ENCODE measurements around the gene CBX7.
"Not testable (repeated sequence)": the region's sequence is repeated elsewhere in the genome, so short reads cannot be mapped to it uniquely, and the experiment has no call there.

DNA sequence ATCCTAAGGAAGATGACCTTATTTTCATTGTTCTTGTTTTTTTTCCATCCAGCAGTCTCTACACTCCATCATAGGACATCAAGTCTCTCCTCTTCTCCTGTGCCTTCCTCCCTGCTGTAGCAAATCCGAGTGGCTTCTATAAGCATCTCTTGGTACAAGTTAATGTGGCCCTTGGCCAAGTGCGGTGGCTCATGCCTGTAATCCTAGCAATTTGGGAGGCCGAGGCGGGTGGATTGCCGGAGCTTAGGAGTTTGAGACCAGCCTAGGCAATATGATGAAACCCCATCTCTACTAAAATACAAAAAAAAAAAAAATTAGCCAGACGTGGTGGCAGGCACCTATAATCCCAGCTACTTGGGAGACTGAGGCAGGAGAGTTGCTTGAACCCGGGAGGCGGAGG lies 3.6 kb upstream of the CBX7 start:
- not testable (repeated sequence) for TF ChIP-seq POLR2AphosphoS5 (IDR thresholded peaks at IDR 0.05; ENCODE audit: low read depth, low read length); CTCF (IDR thresholded peaks at IDR 0.05; ENCODE audit: control extremely low read depth in 1 of 3, insufficient read depth in 1 of 3, low read depth in 1 of 3, low read length in 3 of 3); SIN3A (conservative IDR thresholded peaks at IDR 0.05 in 1 of 2, IDR thresholded peaks at IDR 0.05 in 1 of 2; ENCODE audit: low read depth in 1 of 2, low read length in 2 of 2); SIX5 (IDR thresholded peaks at IDR 0.05; ENCODE audit: low read depth, low read length); EP300 (IDR thresholded peaks at IDR 0.05; ENCODE audit: borderline replicate concordance in 1 of 2, low read depth in 2 of 2, low read length in 2 of 2); HDAC6 (IDR thresholded peaks at IDR 0.05; ENCODE audit: low read depth, low read length); EZH2 (IDR thresholded peaks at IDR 0.05; ENCODE audit: low read depth, low read length, severe bottlenecking); TAF1 (IDR thresholded peaks at IDR 0.05; ENCODE audit: low read depth, low read length); MAFK (IDR thresholded peaks at IDR 0.05; ENCODE audit: low read depth, low read length); POLR2A (IDR thresholded peaks at IDR 0.05; ENCODE audit: control extremely low read depth in 1 of 2, low read depth in 2 of 2, low read length in 2 of 2); BACH1 (IDR thresholded peaks at IDR 0.05; ENCODE audit: low read length); NRF1 (IDR thresholded peaks at IDR 0.05; ENCODE audit: low read depth, low read length)
